DMS79 (cell line): ENCODE results near the gene KAZN.

Experiments
- DNase-seq: peaks from one replicate; lab custom pipeline; 2025; lab: John Stamatoyannopoulos, UW

The KAZN gene

GRCh38 chr1:14647777-14648176 lies 49.3 kb downstream of the KAZN start:
- DNase-seq = no peak

- no peak for DNase-seq
These were observed 49.9 kb downstream of the KAZN start for GRCh38 chr1:14648391-14648790.

GRCh38 chr1:14648896-14649855 lies 50.7 kb downstream of the KAZN start:
- DNase-seq = no peak

GRCh38 chr1:14649976-14650375 lies 51.5 kb downstream of the KAZN start:
- no peak for DNase-seq

- no peak for DNase-seq
These were observed 52.5 kb downstream of the KAZN start for GRCh38 chr1:14650951-14651350.

GRCh38 chr1:14652840-14653239 lies 54.4 kb downstream of the KAZN start:
- DNase-seq = no peak

GRCh38 chr1:14653461-14653960 lies 55.0 kb downstream of the KAZN start:
- no peak for DNase-seq

GRCh38 chr1:14654554-14654953 lies 56.1 kb downstream of the KAZN start:
- no peak for DNase-seq

- no peak for DNase-seq
These were observed 56.9 kb downstream of the KAZN start for GRCh38 chr1:14655385-14655784.

GRCh38 chr1:14656384-14656937 lies 58.0 kb downstream of the KAZN start:
- DNase-seq = no peak

GRCh38 chr1:14658642-14659041 lies 60.2 kb downstream of the KAZN start:
- no peak for DNase-seq

GRCh38 chr1:14659913-14660312 lies 61.4 kb downstream of the KAZN start:
- DNase-seq = no peak

- DNase-seq = no peak
These were observed 62.3 kb downstream of the KAZN start for GRCh38 chr1:14660801-14661200.

GRCh38 chr1:14661222-14661621 lies 62.7 kb downstream of the KAZN start:
- DNase-seq = no peak

- no peak for DNase-seq
These were observed 63.6 kb downstream of the KAZN start for GRCh38 chr1:14662116-14662515.

- no peak for DNase-seq
These were observed 65.3 kb downstream of the KAZN start for GRCh38 chr1:14663773-14664172.

GRCh38 chr1:14666373-14666772 lies 67.9 kb downstream of the KAZN start:
- DNase-seq = no peak

GRCh38 chr1:14666962-14667650 lies 68.6 kb downstream of the KAZN start:
- DNase-seq = no peak

- DNase-seq = no peak
These were observed 69.1 kb downstream of the KAZN start for GRCh38 chr1:14667651-14667984.

- no peak for DNase-seq
These were observed 70.1 kb downstream of the KAZN start for GRCh38 chr1:14668538-14668937.

GRCh38 chr1:14672005-14672404 lies 73.5 kb downstream of the KAZN start:
- peak; percentile 66 for DNase-seq

- DNase-seq = no peak
These were observed 75.5 kb downstream of the KAZN start for GRCh38 chr1:14674030-14674429.

- no peak for DNase-seq
These were observed 77.9 kb downstream of the KAZN start for GRCh38 chr1:14676400-14676799.
